Astrocyte (in vitro differentiated cells and primary cell): ENCODE data around the gene PRR7. TPM values are rescaled to one million over a fixed set of nuclear protein-coding genes. Genes with fewer than 3 reads are reported as not detected.

Experiments
- DNase-seq: peaks from one replicate; pipeline ENCODE4 v3.0.0-alpha.2; 2010; ENCODE audit warnings: low read depth
- FAIRE-seq: peaks from 2 replicates; lab custom pipeline; 2011; peaks lifted over from hg19 to GRCh38; lab: Jason Lieb, UNC
- H2AFZ ChIP-seq: 2 replicates; pipeline ENCODE4 v1.6.0; 2012; ENCODE audit warnings: low read depth, low read length, inconsistent platforms
- H3K27ac ChIP-seq: 2 replicates; pipeline ENCODE4 v1.5.1; 2011; ENCODE audit warnings: low read depth, low read length, inconsistent platforms
- H3K27me3 ChIP-seq: 2 replicates; pipeline ENCODE4 v1.6.0; 2011; ENCODE audit warnings: low read length, inconsistent platforms; ENCODE audit not compliant: insufficient read depth
- H3K36me3 ChIP-seq: 2 replicates; pipeline ENCODE4 v1.5.1; 2011; ENCODE audit warnings: low read length, inconsistent platforms; ENCODE audit not compliant: insufficient read depth
- H3K4me1 ChIP-seq: 2 replicates; pipeline ENCODE4 v1.5.1; 2011; ENCODE audit warnings: low read length, inconsistent platforms; ENCODE audit not compliant: insufficient read depth
- H3K4me2 ChIP-seq: 2 replicates; pipeline ENCODE4 v1.6.0; 2012; ENCODE audit warnings: low read length, inconsistent platforms
- H3K4me3 ChIP-seq: 2 replicates; pipeline ENCODE4 v1.5.1; 2011; ENCODE audit warnings: low read depth, mild to moderate bottlenecking, low read length, inconsistent platforms; ENCODE audit not compliant: insufficient read depth
- H3K79me2 ChIP-seq: 2 replicates; pipeline ENCODE4 v1.6.0; 2012; ENCODE audit warnings: mild to moderate bottlenecking, low read length, inconsistent platforms; ENCODE audit not compliant: insufficient read depth
- H3K9ac ChIP-seq: 2 replicates; pipeline ENCODE4 v1.6.0; 2012; ENCODE audit warnings: mild to moderate bottlenecking, low read length, inconsistent platforms
- H3K9me3 ChIP-seq: 2 replicates; pipeline ENCODE4 v1.5.1; 2012; ENCODE audit warnings: low read depth, mild to moderate bottlenecking, low read length, inconsistent platforms; ENCODE audit not compliant: insufficient read depth
- H4K20me1 ChIP-seq: 2 replicates; pipeline ENCODE4 v1.6.0; 2012; ENCODE audit warnings: low read length, inconsistent platforms; ENCODE audit not compliant: insufficient read depth
- H3K27ac Mint-ChIP-seq: one replicate; pipeline ENCODE4 v1.8.0; 2021; ENCODE audit warnings: mild to moderate bottlenecking, mixed read lengths; ENCODE audit not compliant: unreplicated experiment
- H3K27me3 Mint-ChIP-seq: one replicate; pipeline ENCODE4 v1.8.0; 2021; ENCODE audit warnings: low read depth, mixed read lengths; ENCODE audit not compliant: unreplicated experiment
- H3K36me3 Mint-ChIP-seq: one replicate; pipeline ENCODE4 v1.8.0; 2021; ENCODE audit warnings: low read depth, mixed read lengths; ENCODE audit not compliant: unreplicated experiment
- H3K4me1 Mint-ChIP-seq: one replicate; pipeline ENCODE4 v1.8.0; 2021; ENCODE audit warnings: low read depth, mixed read lengths; ENCODE audit not compliant: unreplicated experiment
- H3K4me3 Mint-ChIP-seq: one replicate; pipeline ENCODE4 v1.8.0; 2021; ENCODE audit warnings: mild to moderate bottlenecking, moderate library complexity, mixed read lengths; ENCODE audit not compliant: unreplicated experiment
- H3K9me3 Mint-ChIP-seq: one replicate; pipeline ENCODE4 v1.8.0; 2021; ENCODE audit warnings: mild to moderate bottlenecking, mixed read lengths; ENCODE audit not compliant: unreplicated experiment
- CTCF ChIP-seq: IDR thresholded peaks from 2 replicates; pipeline ENCODE4 v1.5.1; 2011; ENCODE audit warnings: low read depth, mild to moderate bottlenecking, inconsistent platforms, low read length, moderate library complexity; ENCODE audit not compliant: insufficient read depth
- EZH2 ChIP-seq: IDR thresholded peaks from 2 replicates; pipeline ENCODE4 v1.6.1; 2012; ENCODE audit warnings: mild to moderate bottlenecking, low read length, inconsistent platforms; ENCODE audit not compliant: insufficient read depth
- total RNA-seq: library from RNA; stranded (reverse); gene quantifications from 2 replicates; pipeline ENCODE4 v1.2.1, GENCODE V29; 2021

Gene PRR7
- total RNA-seq, 1 donor from 2014 or later: 9.9 TPM

GRCh38 chr5:177434942-177435738 is 11.5 kb upstream of the PRR7 start:
- Histone ChIP-seq H3K4me2 (no peak overlapping the region), H2AFZ (no peak overlapping the region), H3K9me3 (no peaks in the 10 kb centered on the region), H3K27me3 (no peaks in the 10 kb centered on the region), H3K9ac (no peak overlapping the region), H3K4me3 (no peak overlapping the region), H3K79me2 (peaks cover 5% of the 10 kb centered on the region), H3K4me1 (no peaks in the 10 kb centered on the region), H3K27ac (no peak overlapping the region), H3K36me3 (peaks cover 4% of the 10 kb centered on the region), H4K20me1 (peaks cover 12% of the 10 kb centered on the region)
- H3K9me3 Mint-ChIP-seq: peaks cover 1% of the 10 kb centered on the region
- no peaks in the 10 kb centered on the region for H3K27me3 Mint-ChIP-seq
- FAIRE-seq (no peak), DNase-seq (no peak)
- no peaks in the 10 kb centered on the region for H3K4me1 Mint-ChIP-seq
- no peak overlapping the region for H3K4me3 Mint-ChIP-seq
- peaks cover 18% of the 10 kb centered on the region for H3K36me3 Mint-ChIP-seq
- no peak overlapping the region for H3K27ac Mint-ChIP-seq
- TF ChIP-seq CTCF (no peak), EZH2 (no peak)

- H3K9me3 ChIP-seq: no peaks in the 10 kb centered on the region
- H3K27me3 Mint-ChIP-seq: no peaks in the 10 kb centered on the region
- no peak for TF ChIP-seq EZH2
- TF ChIP-seq CTCF: no peak
- H3K27ac Mint-ChIP-seq: no peak overlapping the region
- no peaks in the 10 kb centered on the region for H3K4me1 ChIP-seq
- no peak overlapping the region for H3K27ac ChIP-seq
- no peaks in the 10 kb centered on the region for H3K27me3 ChIP-seq
- H3K36me3 ChIP-seq: peaks cover 4% of the 10 kb centered on the region
- H2AFZ ChIP-seq: no peak overlapping the region
- peaks cover 17% of the 10 kb centered on the region for H3K36me3 Mint-ChIP-seq
- DNase-seq: no peak
- no peak for FAIRE-seq
- peaks cover 6% of the 10 kb centered on the region for H4K20me1 ChIP-seq
- H3K4me1 Mint-ChIP-seq: no peaks in the 10 kb centered on the region
- no peak overlapping the region for H3K9ac ChIP-seq
- H3K4me3 Mint-ChIP-seq: no peak overlapping the region
- H3K4me2 ChIP-seq: no peak overlapping the region
- H3K9me3 Mint-ChIP-seq: peaks cover 1% of the 10 kb centered on the region
- H3K79me2 ChIP-seq: no peaks in the 10 kb centered on the region
- no peak overlapping the region for H3K4me3 ChIP-seq
These were observed 10.6 kb upstream of the PRR7 start for GRCh38 chr5:177435847-177436536.

DNA sequence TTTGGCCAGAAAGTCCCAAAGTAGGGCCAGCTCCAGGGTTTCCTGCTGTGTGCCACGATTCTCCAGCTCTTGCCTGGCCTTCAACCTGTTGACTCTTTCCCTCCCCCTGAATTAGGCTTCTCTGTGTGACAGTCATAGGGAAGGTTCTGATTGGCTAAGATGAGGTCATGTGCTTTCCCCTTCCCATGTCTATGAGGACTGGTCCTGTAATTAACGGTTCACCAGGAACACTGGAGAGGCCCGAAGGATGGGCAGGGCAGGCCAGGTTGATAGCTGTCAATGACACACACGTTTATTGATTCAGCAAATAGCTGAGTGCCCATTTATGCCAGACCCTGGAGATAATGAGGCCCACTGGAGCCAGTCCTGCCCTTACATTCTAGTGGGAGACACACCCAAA is 9.0 kb upstream of the PRR7 start:
- H3K4me2 ChIP-seq: no peak overlapping the region
- no peak overlapping the region for H3K4me3 ChIP-seq
- H3K27ac ChIP-seq: no peak overlapping the region
- FAIRE-seq (no peak), DNase-seq (no peak)
- no peaks in the 10 kb centered on the region for H3K4me1 ChIP-seq
- no peak overlapping the region for H3K27ac Mint-ChIP-seq
- H3K4me3 Mint-ChIP-seq: no peak overlapping the region
- no peaks in the 10 kb centered on the region for H3K79me2 ChIP-seq
- H4K20me1 ChIP-seq: no peaks in the 10 kb centered on the region
- H3K9me3 Mint-ChIP-seq: peaks cover 1% of the 10 kb centered on the region
- H3K9me3 ChIP-seq: no peaks in the 10 kb centered on the region
- H3K4me1 Mint-ChIP-seq: peaks cover 2% of the 10 kb centered on the region
- no peak for TF ChIP-seq CTCF
- no peak for TF ChIP-seq EZH2
- no peaks in the 10 kb centered on the region for H3K27me3 ChIP-seq
- no peak overlapping the region for H3K9ac ChIP-seq
- peaks cover 20% of the 10 kb centered on the region for H3K36me3 Mint-ChIP-seq
- H3K27me3 Mint-ChIP-seq: no peaks in the 10 kb centered on the region
- no peak overlapping the region for H2AFZ ChIP-seq
- H3K36me3 ChIP-seq: peaks cover 4% of the 10 kb centered on the region
